ENCODE results near the gene ORAI3.

The ORAI3 gene

GRCh38 chr16:30947859-30948666, 805 bp upstream of the ORAI3 start:
- DNase-seq, result peak; percentile 91

- no peak for DNase-seq
These were observed 1.0 kb downstream of the ORAI3 start for GRCh38 chr16:30949650-30950515.

- no peak for DNase-seq
These were observed 1.7 kb downstream of the ORAI3 start for GRCh38 chr16:30950516-30951065.

- no peak for DNase-seq
These were observed 2.3 kb downstream of the ORAI3 start for GRCh38 chr16:30951193-30951592.

- DNase-seq, result no peak
These were observed 2.9 kb downstream of the ORAI3 start for GRCh38 chr16:30951750-30952149.

GRCh38 chr16:30953111-30953510, 4.2 kb downstream of the ORAI3 start:
- DNase-seq, result no peak

- DNase-seq, result peak; percentile 74
These were observed 4.8 kb downstream of the ORAI3 start for GRCh38 chr16:30953511-30954124.

- no peak for DNase-seq
These were observed 6.1 kb downstream of the ORAI3 start for GRCh38 chr16:30954993-30955392.

- peak; percentile 79 for DNase-seq
These were observed 8.0 kb downstream of the ORAI3 start for GRCh38 chr16:30956601-30957455.

- peak; percentile 97 for DNase-seq
These were observed 8.7 kb downstream of the ORAI3 start, which contains the start of gene SETD1A for GRCh38 chr16:30957456-30958174. SETD1A (plus strand) TSS chr16:30957754; CDS start chr16:30958732, 978 bp downstream.

GRCh38 chr16:30958175-30959079, 9.6 kb downstream of the ORAI3 start:
- DNase-seq, result peak; percentile 18

GRCh38 chr16:30961384-30961783, 12.5 kb downstream of the ORAI3 start:
- no peak for DNase-seq

- DNase-seq, result no peak
These were observed 15.2 kb downstream of the ORAI3 start for GRCh38 chr16:30963925-30964511.

- DNase-seq, result no peak
These were observed 15.8 kb downstream of the ORAI3 start for GRCh38 chr16:30964574-30965226.

- no peak for DNase-seq
These were observed 16.6 kb downstream of the ORAI3 start for GRCh38 chr16:30965436-30965835.

- no peak for DNase-seq
These were observed 17.3 kb downstream of the ORAI3 start for GRCh38 chr16:30966033-30966619.

- no peak for DNase-seq
These were observed 18.9 kb downstream of the ORAI3 start for GRCh38 chr16:30967795-30968194.

- no peak for DNase-seq
These were observed 20.5 kb downstream of the ORAI3 start for GRCh38 chr16:30969246-30969842.
